ENCODE measurements around the gene NFATC3. TPM values are rescaled to one million over a fixed set of nuclear protein-coding genes. Genes with fewer than 3 reads are reported as not detected.
A peak's percentile ranks its signal among the peaks of the same experiment; 100 is the strongest.

The NFATC3 gene
- total RNA-seq, 1 experiment from 2014 or later = 33.0 TPM

DNA sequence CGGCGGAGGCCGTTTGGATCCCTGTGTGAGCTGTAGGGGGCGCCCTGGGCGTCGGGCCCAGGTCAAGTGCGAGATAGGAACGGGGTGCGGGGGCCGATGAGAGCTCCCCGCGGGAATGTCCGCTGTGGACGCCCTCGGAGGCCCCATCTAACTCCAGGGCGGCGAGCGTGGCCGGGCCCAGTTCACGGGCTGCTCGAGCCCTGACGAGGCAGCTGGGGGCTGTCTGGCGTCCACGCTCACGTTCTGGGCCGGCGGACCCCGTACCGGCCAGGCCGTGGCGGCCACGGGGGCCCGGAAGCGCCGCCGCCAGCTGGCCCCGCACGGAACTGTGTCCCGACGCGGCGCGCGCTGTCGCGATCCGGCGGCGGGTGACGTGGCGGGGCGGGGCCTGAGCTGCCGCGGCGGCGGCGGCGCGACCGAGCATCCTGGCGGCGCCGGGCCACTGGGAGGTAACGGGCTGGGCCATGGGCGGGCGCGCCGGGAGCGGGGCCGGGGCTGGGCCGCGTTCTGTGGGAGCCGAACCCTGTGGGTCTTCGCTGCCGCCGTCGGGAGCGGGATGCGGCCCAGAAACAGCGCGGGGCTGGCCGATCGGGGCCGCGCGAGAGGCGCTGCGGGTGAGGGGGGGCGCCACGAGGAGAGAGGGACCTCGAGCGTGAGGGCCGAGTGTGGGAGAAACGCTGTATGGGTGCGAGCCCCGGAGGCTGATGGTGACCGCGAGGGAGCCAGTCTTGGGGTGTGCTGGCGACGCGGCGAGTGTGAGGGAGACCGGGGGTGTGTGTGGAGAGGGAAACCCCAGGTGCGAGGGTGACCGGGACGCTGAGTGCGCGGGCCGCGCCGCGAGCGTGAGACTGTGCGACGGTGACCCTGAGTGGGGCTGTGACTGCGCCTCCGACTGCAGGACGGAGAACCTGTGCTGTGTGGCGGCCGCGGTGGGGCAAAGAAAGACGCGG, 179.2 kb downstream of the NFATC3 start, which contains the start of gene SLC7A6:
SLC7A6 (plus strand) TSS at position 399 of the 950 bp plus-strand sequence. CDS start 10,201 bp downstream, outside the sequence.
- Mint-ChIP-seq H3K4me3 (peak within 1 kb of the TSS; percentile 87 to 99), H3K9me3 (no peaks in the 10 kb centered on the region), H3K4me1 (peaks cover 26 to 31% of the 10 kb centered on the region in 2 experiments), H3K36me3 (ENCODE audit: insufficient read depth in 1 of 3, low read depth in 3 of 3) (peaks cover 0 to 4% (median 2%) of the 10 kb centered on the region in 3 experiments; a peak in 3 of 7 replicates), H3K27ac (peak within 1 kb of the TSS in 2 of 3 experiments; percentile 40 to 90; a peak in 3 of 7 replicates), H3K27me3 (ENCODE audit: low read depth) (peaks cover 12% of the 10 kb centered on the region)
- peak within 1 kb of the TSS; percentile 84 for H3K4me2 ChIP-seq (ENCODE audit: insufficient read depth, insufficient read length, low read length)
- no peaks in the 10 kb centered on the region for H3K9me3 ChIP-seq (ENCODE audit: control insufficient read depth, low read depth, low read length)
- no peak within 1 kb of the TSS for H2BK120ac ChIP-seq (ENCODE audit: low read depth, low read length, poor library complexity, severe bottlenecking)
- no peaks in the 10 kb centered on the region for H3K27me3 ChIP-seq (ENCODE audit: insufficient read depth, low read length)
- H3K14ac ChIP-seq (ENCODE audit: insufficient read depth, low read length) = peak within 1 kb of the TSS; percentile 82
- no peaks in the 10 kb centered on the region for H3K79me1 ChIP-seq (ENCODE audit: insufficient read depth, low read depth, low read length, poor library complexity, severe bottlenecking)
- peaks cover 8% of the 10 kb centered on the region for H3K23me2 ChIP-seq (ENCODE audit: insufficient read length, low read depth, low read length, poor library complexity, severe bottlenecking)
- H4K20me1 ChIP-seq (ENCODE audit: control insufficient read depth, insufficient read depth, insufficient read length) = no peaks in the 10 kb centered on the region
- no peak within 1 kb of the TSS for H4K5ac ChIP-seq (ENCODE audit: insufficient read length, low read depth, low read length)
- no peak within 1 kb of the TSS for H4K8ac ChIP-seq (replicated peaks; ENCODE audit: insufficient read length, low read depth, low read length)
- H3K18ac ChIP-seq (ENCODE audit: insufficient read length, low read depth, low read length) = peak within 1 kb of the TSS; percentile 70
- H3K79me2 ChIP-seq (ENCODE audit: insufficient read depth, low read length) = no peaks in the 10 kb centered on the region; the same call in 1 of the 2 replicates
- peak within 1 kb of the TSS; percentile 41 for H3K9ac ChIP-seq (ENCODE audit: extremely low read depth, insufficient read length, low read length)
- H4K91ac ChIP-seq (ENCODE audit: insufficient read length, low read depth, low read length) = no peak within 1 kb of the TSS
- H2BK20ac ChIP-seq (ENCODE audit: low read depth, low read length, poor library complexity, severe bottlenecking) = no peak within 1 kb of the TSS
- no peak within 1 kb of the TSS for H3T11ph ChIP-seq (ENCODE audit: low read length)
- H2AFZ ChIP-seq (ENCODE audit: low read length) = no peak within 1 kb of the TSS
- H3K4me1 ChIP-seq (ENCODE audit: insufficient read depth, low read length) = peaks cover 6% of the 10 kb centered on the region; the same call in 1 of the 2 replicates
- TF ChIP-seq, protein P1, sequence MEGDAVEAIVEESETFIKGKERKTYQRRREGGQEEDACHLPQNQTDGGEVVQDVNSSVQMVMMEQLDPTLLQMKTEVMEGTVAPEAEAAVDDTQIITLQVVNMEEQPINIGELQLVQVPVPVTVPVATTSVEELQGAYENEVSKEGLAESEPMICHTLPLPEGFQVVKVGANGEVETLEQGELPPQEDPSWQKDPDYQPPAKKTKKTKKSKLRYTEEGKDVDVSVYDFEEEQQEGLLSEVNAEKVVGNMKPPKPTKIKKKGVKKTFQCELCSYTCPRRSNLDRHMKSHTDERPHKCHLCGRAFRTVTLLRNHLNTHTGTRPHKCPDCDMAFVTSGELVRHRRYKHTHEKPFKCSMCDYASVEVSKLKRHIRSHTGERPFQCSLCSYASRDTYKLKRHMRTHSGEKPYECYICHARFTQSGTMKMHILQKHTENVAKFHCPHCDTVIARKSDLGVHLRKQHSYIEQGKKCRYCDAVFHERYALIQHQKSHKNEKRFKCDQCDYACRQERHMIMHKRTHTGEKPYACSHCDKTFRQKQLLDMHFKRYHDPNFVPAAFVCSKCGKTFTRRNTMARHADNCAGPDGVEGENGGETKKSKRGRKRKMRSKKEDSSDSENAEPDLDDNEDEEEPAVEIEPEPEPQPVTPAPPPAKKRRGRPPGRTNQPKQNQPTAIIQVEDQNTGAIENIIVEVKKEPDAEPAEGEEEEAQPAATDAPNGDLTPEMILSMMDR (conservative IDR thresholded peaks at IDR 0.05) = peak; percentile 87
- peak; percentile 69 for DNase-seq
- H2AK5ac ChIP-seq (ENCODE audit: insufficient read length, low read length) = no peak within 1 kb of the TSS
- no peak within 1 kb of the TSS; the same call in 1 of the 2 replicates for H2BK15ac ChIP-seq (ENCODE audit: low read depth, low read length)
- H3K23ac ChIP-seq (ENCODE audit: insufficient read length, low read depth, low read length) = no peak within 1 kb of the TSS
- H3K27ac ChIP-seq (ENCODE audit: insufficient read length, low read depth, low read length) = no peak within 1 kb of the TSS
- no peak within 1 kb of the TSS for H2BK5ac ChIP-seq (ENCODE audit: insufficient read length, low read length)
- H3K56ac ChIP-seq (ENCODE audit: insufficient read length, low read depth, low read length) = no peak within 1 kb of the TSS
- WGBS (ENCODE audit: extremely low coverage, insufficient read length, low lambda C conversion rate) = no CpG with 5 or more reads among the region's 123 CpGs
- H2BK12ac ChIP-seq (ENCODE audit: insufficient read length, low read depth, low read length) = no peak within 1 kb of the TSS
- no peak within 1 kb of the TSS for H3K4ac ChIP-seq (ENCODE audit: low read depth, low read length)
